ENCODE measurements around the gene RAMP3. TPM values are rescaled to one million over a fixed set of nuclear protein-coding genes. Genes with fewer than 3 reads are reported as not detected.

RAMP3 gene
- total and polyA plus RNA-seq, 9 of the 15 experiments (the other 6 are each of a cell fraction or from before 2014, with no cell fraction given): not detected

DNA sequence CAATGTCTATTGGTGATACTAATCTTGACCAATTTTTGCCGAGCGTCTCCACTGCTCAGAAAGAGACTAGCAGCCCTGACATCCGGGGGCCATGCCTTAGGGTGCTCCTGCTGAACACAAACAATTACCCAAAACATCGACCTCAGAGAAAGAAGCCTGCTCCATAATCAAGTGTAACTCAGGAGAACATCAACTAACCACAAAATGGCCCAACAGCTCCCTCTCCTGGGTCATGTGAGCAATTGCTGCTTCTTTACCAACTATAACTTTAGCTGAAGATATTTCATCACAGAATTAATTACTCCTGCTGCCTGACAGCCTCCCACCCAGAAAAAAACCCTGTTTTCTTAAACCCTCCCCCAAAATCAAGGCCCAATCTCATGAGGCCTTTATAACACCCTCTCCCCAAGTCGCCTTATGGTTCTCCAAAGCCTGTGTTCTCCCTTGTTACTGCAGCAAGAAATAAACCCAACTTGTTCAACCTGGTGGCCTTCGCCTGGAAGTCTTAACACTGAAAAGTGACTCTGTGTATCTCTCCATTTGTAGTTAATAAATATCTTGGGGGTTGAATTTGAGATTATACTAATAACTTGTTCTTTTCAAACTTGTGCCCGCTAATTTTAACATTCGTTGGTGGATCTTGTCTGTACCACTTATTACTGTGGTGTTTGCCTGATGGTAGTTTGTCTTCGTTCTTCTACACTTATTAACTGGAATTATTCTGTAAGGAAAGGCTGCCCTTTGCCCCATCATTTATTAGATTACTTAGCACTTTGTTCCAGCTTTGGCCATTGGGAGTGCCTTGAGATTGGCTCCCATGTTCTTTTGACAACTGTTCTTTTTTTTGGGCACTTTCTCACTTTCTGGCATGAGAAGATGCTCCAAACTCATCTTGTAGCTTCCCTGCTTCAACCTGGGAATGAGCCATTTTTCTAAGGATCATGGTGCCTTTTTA lies 21.2 kb upstream of the RAMP3 start (continued):
- TF ChIP-seq, protein P1, sequence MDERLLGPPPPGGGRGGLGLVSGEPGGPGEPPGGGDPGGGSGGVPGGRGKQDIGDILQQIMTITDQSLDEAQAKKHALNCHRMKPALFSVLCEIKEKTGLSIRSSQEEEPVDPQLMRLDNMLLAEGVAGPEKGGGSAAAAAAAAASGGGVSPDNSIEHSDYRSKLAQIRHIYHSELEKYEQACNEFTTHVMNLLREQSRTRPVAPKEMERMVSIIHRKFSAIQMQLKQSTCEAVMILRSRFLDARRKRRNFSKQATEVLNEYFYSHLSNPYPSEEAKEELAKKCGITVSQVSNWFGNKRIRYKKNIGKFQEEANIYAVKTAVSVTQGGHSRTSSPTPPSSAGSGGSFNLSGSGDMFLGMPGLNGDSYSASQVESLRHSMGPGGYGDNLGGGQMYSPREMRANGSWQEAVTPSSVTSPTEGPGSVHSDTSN (CRISPR knock-in tag; IDR thresholded peaks at IDR 0.05; ENCODE audit: low read depth): no peak
- TF ChIP-seq, protein P1 (tag; conservative IDR thresholded peaks at IDR 0.05; ENCODE audit: low read depth): peak; percentile 64
- TF ChIP-seq, protein P2, sequence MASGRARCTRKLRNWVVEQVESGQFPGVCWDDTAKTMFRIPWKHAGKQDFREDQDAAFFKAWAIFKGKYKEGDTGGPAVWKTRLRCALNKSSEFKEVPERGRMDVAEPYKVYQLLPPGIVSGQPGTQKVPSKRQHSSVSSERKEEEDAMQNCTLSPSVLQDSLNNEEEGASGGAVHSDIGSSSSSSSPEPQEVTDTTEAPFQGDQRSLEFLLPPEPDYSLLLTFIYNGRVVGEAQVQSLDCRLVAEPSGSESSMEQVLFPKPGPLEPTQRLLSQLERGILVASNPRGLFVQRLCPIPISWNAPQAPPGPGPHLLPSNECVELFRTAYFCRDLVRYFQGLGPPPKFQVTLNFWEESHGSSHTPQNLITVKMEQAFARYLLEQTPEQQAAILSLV (tag; IDR thresholded peaks at IDR 0.05): no peak
- TF ChIP-seq STAT5A (IDR thresholded peaks at IDR 0.05; ENCODE audit: borderline replicate concordance, low read length): 0 out of 2 replicates have a peak, but pooled peaks have one; percentile 15
- TF ChIP-seq, protein P3, sequence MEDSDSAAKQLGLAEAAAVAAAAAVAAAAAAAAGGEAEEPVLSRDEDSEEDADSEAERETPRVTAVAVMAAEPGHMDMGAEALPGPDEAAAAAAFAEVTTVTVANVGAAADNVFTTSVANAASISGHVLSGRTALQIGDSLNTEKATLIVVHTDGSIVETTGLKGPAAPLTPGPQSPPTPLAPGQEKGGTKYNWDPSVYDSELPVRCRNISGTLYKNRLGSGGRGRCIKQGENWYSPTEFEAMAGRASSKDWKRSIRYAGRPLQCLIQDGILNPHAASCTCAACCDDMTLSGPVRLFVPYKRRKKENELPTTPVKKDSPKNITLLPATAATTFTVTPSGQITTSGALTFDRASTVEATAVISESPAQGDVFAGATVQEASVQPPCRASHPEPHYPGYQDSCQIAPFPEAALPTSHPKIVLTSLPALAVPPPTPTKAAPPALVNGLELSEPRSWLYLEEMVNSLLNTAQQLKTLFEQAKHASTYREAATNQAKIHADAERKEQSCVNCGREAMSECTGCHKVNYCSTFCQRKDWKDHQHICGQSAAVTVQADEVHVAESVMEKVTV (CRISPR knock-in tag; IDR thresholded peaks at IDR 0.05): peak; percentile 92
- TF ChIP-seq PKNOX1 (IDR thresholded peaks at IDR 0.05): peak; percentile 39; the same call in 1 of the 2 replicates
- TF ChIP-seq RAD21 (CRISPR knock-in tag; conservative IDR thresholded peaks at IDR 0.05 in 1 of 2, IDR thresholded peaks at IDR 0.05 in 1 of 2): peak; percentile 96
- peak; percentile 44; the same call in 1 of the 2 replicates for TF ChIP-seq ATF3 (IDR thresholded peaks at IDR 0.05)
- TF ChIP-seq ATF3 (CRISPR knock-in tag; conservative IDR thresholded peaks at IDR 0.05): no peak
- TF ChIP-seq RB1 (IDR thresholded peaks at IDR 0.05; ENCODE audit: low read depth): peak; percentile 35; the same call in 1 of the 2 replicates
- 0 out of 4 replicates have a peak, but pooled peaks of 1 of the 2 experiments have one; percentile 48 for TF ChIP-seq MLLT1 (IDR thresholded peaks at IDR 0.05)
- TF ChIP-seq ARID3A (IDR thresholded peaks at IDR 0.05; ENCODE audit: borderline replicate concordance, low read depth, low read length): 0 out of 2 replicates have a peak, but pooled peaks have one; percentile 13
- TF ChIP-seq EP300 (IDR thresholded peaks at IDR 0.05; ENCODE audit: low read length): 0 out of 2 replicates have a peak, but pooled peaks have one; percentile 13
- peak; percentile 73; the same call in 1 of the 2 replicates for TF ChIP-seq CC2D1A (IDR thresholded peaks at IDR 0.05)
